Hematopoietic multipotent progenitor cell treated with erythropoietin and hydrocortisone succinate and interleukin-3 and kit ligand, for 4 days (in vitro differentiated cells): ENCODE measurements around the gene IRAK1.

ENCODE experiments used
- DNase-seq: peaks from one replicate; pipeline ENCODE4 v3.0.0-alpha.2; 2015

The IRAK1 gene

GRCh38 chrX:154019633-154020528 lies at the start of gene IRAK1:
IRAK1 (minus strand) TSS chrX:154019902; CDS start chrX:154019812, 90 bp downstream.
- peak; percentile 76 for DNase-seq

- peak; percentile 34 for DNase-seq
These were observed 48.9 kb upstream of the IRAK1 start for GRCh38 chrX:154068560-154068959.

GRCh38 chrX:154064637-154065435 lies 45.1 kb upstream of the IRAK1 start:
- no peak for DNase-seq

GRCh38 chrX:154063234-154063633 lies 43.5 kb upstream of the IRAK1 start:
- no peak for DNase-seq

- DNase-seq, result no peak
These were observed 42.1 kb upstream of the IRAK1 start for GRCh38 chrX:154061801-154062200.

- no peak for DNase-seq
These were observed 40.1 kb upstream of the IRAK1 start for GRCh38 chrX:154059729-154060245.

GRCh38 chrX:154059231-154059630 lies 39.5 kb upstream of the IRAK1 start:
- no peak for DNase-seq

- no peak for DNase-seq
These were observed 38.7 kb upstream of the IRAK1 start for GRCh38 chrX:154058214-154058997.

GRCh38 chrX:154057791-154058190 lies 38.1 kb upstream of the IRAK1 start:
- DNase-seq, result no peak

- DNase-seq, result peak; percentile 56
These were observed 37.1 kb upstream of the IRAK1 start for GRCh38 chrX:154056770-154057241.

- peak; percentile 80 for DNase-seq
These were observed 31.6 kb upstream of the IRAK1 start for GRCh38 chrX:154051201-154051810.

GRCh38 chrX:154050113-154050495 lies 30.4 kb upstream of the IRAK1 start:
- no peak for DNase-seq

GRCh38 chrX:154049209-154050112 lies 29.8 kb upstream of the IRAK1 start:
- DNase-seq, result no peak

- no peak for DNase-seq
These were observed 28.7 kb upstream of the IRAK1 start for GRCh38 chrX:154048398-154048797.

- no peak for DNase-seq
These were observed 27.4 kb upstream of the IRAK1 start for GRCh38 chrX:154046940-154047610.

- no peak for DNase-seq
These were observed 26.5 kb upstream of the IRAK1 start for GRCh38 chrX:154046031-154046781.

GRCh38 chrX:154044091-154044490 lies 24.4 kb upstream of the IRAK1 start:
- no peak for DNase-seq

- DNase-seq, result no peak
These were observed 23.5 kb upstream of the IRAK1 start for GRCh38 chrX:154043003-154043763.

GRCh38 chrX:154040863-154041262 lies 21.2 kb upstream of the IRAK1 start:
- DNase-seq, result no peak
